ENCODE results near the gene SAMD3.
"Not testable (repeated sequence)": the region's sequence is repeated elsewhere in the genome, so short reads cannot be mapped to it uniquely, and the experiment has no call there.

The SAMD3 gene

DNA sequence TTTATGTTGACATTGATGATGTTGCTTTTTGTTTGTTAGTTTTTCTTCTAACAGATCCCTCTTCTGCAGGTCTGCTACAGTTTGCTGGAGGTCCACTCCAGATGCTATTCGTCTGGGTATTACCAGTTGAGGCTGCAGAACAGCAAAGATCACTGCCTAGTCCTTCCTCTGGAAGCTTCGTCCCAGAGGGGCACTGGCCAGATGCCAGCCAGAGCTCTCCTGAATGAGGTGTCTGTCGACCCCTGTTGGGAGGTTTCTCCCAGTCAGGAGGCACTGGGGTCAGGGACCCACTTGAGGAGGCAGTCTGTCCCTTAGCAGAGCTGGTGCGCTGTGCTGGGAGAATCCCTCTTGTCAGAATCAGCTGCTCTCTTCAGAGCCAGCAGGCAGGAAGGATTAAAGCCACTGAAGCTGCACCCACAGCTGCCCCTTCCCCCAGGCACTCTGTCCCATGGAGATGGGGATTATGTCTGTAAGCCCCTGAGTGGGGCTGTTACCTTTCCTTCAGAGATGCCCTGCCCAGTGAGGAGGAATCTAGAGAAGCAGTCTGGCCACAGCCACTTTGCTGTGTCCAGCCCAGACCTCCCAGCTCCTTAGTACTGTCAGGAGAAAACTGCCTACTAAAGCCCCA, 49.3 kb downstream of the SAMD3 start:
- DNase-seq: not testable (repeated sequence)

DNA sequence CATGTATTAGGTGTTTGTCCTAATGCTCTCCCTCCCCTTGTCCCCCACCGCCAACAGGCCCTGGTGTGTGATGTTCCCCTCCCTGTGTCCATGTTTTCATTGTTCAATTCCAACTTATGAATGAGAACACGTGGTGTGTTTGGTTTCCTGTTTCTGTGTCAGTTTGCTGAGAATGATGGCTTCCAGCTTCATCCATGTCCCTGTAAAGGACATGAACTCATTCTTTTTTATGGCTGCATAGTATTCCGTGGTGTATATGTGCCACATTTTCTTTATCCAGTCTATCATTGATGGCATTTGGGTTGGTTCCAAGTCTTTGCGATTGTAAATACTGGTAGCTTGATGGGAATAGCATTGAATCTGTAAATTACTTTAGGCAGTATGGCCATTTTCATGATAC, 52.6 kb downstream of the SAMD3 start:
- DNase-seq: not testable (repeated sequence)

GRCh38 chr6:130167655-130168054, 55.1 kb downstream of the SAMD3 start:
- DNase-seq: no peak

DNA sequence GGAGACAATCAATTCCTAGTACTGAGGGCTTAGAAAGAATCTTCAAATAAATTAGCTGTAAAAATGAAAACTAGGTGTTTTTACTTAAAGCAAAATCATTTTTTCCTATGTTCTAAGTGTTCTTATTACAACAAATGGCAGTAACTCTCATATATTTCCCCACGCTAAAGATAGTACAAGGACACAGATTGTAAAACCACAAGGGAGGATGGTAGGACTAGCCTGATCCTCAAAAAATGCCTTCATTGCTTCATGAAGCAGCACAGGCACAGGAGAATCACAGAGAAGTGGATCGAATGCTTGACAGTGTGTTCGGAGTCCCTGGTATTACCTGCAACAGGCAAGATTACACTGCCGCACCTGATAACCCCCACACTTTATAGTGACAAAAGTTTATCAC, 58.5 kb downstream of the SAMD3 start:
- no peak for DNase-seq

DNA sequence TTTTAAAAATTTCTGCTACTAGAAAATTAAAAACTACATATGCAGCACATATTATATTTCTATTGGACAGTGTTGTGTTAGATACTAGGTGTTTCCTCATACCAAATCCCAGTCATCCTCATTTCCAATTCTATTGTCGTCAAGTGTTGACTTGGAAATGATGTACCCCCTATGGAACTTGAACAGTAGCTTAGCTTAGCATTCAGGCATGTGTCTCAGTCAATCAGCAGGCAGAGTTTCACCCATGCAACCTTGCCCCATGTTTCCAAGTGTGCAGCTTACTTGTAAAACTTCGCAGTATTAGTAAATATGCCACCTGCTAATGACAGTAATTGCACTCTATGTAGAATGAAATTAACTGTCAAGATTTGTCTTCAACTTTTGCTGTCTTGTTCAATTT, 59.5 kb downstream of the SAMD3 start:
- DNase-seq: no peak

DNA sequence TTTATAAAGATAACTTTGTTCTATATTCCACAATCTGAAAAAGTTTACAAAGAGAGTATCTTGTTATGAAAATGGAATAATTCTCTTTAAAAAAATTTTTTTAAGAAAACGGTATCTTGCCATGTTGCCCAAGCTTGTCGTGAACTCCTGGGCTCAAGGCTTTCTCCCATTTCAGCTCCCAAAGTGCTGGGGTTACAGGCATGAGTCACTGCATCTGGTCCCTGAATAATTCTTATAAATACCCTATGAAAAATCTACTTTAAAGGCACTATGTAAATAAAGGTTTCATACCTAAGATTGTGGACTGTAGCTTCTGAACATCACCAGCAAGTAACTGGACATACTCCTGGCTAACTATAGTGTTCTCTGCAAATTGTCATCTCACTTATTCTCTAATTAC, 60.3 kb downstream of the SAMD3 start:
- DNase-seq: no peak

GRCh38 chr6:130161683-130162404, 60.9 kb downstream of the SAMD3 start:
- no peak for DNase-seq

GRCh38 chr6:130159956-130160355, 62.8 kb downstream of the SAMD3 start:
- no peak for DNase-seq

GRCh38 chr6:130158548-130158947, 64.2 kb downstream of the SAMD3 start:
- DNase-seq: no peak

DNA sequence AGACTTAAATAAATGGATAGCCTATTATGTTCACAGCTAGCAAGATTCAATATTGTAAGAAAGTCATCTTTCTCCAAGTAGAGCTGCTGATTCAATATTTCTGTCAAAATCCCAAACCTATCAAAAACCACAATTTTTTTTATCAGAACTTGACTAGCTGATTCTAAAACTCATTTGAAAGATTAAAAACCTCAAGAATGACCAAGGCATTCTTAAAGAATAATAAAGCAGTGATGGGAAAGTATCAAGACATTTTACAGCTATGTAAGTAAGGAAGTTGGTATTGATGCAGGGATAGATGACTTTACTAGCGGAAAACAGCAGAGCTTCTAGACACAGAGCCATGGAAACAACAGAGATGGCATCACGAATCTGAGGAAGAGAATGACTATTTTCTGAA, 64.7 kb downstream of the SAMD3 start:
- no peak for DNase-seq

DNA sequence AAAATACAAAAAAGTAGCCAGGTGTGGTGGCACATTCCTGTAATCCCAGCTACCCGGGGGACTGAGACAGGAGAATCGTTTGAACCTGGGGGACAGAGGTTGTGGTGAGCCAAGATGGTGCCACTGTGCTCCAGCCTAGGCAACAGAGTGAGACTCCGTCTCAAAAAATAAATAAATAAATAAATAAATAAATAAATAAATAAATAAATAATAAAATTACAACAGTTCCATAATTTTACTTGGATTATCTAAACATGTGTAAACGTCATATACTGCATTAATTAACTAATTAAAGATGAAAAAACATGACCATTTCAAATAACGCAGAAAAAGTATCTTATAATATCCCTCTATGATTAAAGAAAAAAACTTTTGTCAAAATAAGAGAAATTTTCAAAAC, 65.8 kb downstream of the SAMD3 start:
- DNase-seq: no peak

DNA sequence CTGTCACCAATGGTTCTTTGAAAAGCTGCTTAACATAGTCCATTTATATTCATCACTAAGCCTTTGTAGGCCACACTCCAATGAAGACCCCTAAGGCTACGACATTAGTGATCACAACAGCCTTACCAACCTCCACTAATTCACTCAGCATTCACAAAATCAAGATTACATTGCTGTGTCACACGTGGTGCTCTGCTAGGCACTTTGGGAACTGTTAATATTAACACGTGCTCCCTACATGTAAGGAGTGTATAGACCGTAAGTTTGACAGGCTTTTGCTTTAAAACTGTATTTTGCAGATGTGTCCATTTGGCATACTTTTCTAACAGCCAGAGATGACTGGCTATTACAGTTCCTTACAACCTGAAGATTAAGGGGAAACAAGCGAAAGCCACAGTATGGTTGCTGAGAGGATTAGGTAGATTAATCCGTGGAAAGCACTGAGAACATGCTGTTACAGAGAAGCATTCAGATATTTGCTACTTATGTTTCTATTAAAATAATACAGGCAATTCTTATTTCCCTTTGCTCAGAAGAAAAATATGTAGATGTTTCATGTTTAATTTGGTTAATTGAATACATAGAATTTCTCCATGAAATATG, 69.7 kb downstream of the SAMD3 start:
- DNase-seq: no peak

- no peak for DNase-seq
These were observed 71.8 kb downstream of the SAMD3 start for GRCh38 chr6:130150906-130151305.

DNA sequence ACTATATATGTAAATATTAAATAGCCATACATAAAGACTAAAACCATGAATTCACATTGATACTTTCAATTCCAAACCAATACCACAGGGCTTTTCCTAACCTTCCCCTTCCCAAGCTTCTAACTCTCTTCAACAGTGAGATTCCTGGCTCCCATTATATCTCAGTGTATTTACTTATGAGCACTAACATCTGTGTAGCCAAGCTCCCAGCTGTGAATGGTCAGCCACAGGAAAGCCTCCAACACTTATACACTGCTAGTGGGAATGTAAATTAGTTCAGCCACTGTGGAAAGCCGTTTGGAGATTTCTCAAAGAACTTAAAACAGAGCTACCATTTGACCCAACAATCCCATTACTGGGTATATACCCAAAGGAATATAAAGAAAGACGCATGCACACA, 73.7 kb downstream of the SAMD3 start:
- DNase-seq: not testable (repeated sequence)

DNA sequence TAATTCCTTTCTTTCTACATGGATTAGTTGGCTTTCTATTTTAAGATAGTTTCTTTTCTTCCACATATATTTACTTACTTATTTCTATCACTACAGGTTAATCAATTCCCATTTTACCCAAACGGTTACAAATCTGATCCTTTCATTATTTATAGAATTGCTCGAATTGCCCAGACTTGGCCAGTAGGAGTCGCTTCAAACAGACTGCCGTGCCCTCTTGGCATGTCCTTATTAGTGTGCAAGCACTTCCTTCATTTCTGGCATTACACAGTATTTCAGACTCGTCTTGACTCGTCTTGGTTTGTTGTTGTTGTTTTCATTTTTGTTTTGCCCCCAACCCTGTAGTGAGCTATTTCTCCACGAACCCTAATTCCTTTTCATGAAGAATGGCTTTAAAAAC, 74.6 kb downstream of the SAMD3 start:
- no peak for DNase-seq

GRCh38 chr6:130147111-130147510, 75.6 kb downstream of the SAMD3 start:
- no peak for DNase-seq

DNA sequence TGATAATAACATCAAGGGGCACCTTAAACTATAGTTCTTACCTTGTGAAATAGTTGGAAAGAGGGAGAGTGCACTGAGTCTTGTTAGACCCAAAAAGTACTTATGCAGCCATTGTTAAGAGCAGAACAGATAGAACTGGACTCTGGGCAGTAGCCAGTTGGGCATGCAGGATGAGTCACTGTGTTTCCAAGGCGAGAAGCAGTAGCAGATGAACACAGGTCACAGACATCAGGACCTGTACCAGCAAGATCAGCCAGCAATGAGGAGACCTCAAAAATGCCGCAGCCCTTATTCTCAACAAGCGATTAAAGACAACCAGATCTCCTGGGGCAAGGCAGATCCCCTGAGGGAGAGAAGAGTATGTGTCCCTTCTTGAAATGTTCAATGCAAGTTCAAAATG, 79.0 kb downstream of the SAMD3 start:
- DNase-seq: no peak

GRCh38 chr6:130140084-130140483, 82.7 kb downstream of the SAMD3 start:
- no peak for DNase-seq

DNA sequence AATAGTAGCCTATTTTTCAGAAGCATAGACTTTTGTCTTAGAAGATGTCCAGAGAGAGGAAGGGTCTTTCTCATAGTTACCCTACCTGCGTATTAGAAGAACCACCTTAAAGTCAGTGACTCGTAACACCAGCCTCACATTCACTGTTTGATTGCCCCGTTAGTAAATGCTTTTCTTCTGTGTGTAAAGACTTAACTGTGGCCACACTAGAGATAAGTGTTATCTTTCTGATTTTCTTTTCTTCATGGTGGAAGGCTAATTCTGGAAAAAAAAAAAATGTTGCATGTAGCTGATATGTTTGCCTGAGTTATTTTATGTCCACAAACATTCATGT, 83.9 kb downstream of the SAMD3 start:
- DNase-seq: no peak

DNA sequence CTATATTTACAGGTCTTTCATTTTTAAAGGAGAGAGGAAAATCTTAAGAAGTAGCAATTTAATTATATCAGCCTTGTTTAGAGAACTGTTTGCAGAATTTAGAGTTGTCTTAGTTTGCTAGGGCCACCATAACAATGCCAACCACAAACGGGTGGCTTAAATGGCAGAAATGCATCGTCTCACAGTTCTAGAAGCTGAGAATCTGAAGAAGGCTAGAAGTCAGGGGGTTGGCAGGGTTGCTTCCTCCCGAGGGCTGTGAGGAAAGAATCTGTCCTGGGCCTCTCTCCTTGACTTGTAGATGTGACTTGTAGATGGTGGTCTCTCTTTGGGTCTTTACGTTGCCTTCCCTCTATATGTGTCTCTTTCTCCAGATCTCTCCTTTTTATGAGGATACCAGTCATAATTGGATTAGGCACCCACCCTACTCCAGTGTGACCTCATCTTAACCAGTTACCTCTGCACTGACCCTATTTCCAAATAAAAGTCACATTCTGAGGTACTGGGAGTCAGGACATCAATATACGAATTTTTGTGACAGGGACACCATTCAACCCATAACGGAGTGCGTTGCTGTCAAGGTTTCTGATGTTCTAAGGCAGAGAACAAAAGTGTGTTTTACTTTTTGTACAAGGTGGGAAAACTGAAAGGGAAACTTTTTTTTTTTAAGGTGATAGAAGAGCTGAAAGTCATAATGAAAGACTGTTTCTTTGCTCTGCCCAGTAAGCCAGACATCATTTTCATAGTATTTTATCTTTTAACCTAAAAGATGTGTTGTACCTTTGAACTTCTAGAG, 84.4 kb downstream of the SAMD3 start:
- DNase-seq: no peak

DNA sequence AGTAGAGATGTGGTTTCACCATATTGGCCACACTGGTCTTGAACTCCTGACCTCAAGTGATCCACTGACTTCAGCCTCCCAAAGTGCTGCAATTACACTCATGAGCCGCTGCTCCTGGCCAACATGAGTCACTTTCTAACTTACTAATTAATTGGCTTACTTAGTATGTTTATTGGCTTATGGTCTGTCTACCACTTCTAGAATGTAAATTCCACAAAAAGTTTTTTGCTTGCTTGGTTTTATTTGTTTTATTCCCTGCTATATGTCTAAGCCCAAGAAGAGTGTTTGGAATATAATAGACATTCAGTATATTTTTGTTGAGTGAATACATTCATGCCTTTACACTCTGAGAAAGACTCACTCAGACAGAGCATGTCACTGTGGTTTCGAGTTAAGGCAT, 86.0 kb downstream of the SAMD3 start:
- no peak for DNase-seq

DNA sequence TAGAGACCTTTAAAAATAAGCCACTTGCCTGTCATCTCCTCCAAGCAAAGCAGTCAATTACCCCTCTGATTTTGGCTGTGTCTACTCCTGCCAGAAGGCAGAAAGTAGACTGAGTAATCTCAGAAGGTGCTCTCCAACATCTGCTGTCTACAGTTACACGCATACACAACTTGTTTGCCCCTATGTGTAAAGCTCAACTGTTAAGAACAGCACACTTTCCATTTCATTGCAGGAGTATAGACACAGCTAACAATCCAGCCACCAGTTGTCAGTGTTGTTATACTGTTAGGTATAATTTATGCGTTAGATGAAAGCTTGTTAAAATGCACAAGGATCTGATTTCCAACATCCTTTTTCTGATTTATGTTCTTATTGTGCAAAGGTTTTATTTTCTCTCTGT, 88.2 kb downstream of the SAMD3 start:
- DNase-seq: no peak

DNA sequence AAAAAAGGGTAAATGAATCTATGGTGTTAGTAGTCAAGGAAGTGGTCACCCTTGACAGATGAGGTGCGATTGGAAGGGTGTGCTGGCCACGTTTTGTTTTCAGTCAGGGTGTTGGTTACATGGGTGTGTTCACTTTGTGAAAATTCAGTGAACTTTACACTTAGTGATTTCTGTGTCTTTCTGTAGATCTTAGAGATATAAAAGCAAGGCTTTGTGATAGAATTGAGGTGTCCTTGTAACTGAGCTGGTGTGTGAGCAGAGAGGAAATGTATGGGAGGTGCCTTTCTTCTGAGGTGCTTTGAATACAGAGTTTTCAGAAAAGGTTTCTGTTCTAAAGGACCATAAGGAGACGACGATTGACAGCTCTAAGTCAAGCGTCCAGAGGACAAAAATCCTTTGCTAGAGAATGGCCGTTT, 90.5 kb downstream of the SAMD3 start:
- DNase-seq: no peak

- no peak for DNase-seq
These were observed 92.9 kb downstream of the SAMD3 start for GRCh38 chr6:130129762-130130246.

Measured in bone marrow (tissue), 2 donors.